ENCODE data around the gene RAC2. TPM values are rescaled to one million over a fixed set of nuclear protein-coding genes. Genes with fewer than 3 reads are reported as not detected.
A peak's percentile ranks its signal among the peaks of the same experiment; 100 is the strongest.

Gene RAC2
- total RNA-seq, 1 donor from 2014 or later, result 111 TPM

DNA sequence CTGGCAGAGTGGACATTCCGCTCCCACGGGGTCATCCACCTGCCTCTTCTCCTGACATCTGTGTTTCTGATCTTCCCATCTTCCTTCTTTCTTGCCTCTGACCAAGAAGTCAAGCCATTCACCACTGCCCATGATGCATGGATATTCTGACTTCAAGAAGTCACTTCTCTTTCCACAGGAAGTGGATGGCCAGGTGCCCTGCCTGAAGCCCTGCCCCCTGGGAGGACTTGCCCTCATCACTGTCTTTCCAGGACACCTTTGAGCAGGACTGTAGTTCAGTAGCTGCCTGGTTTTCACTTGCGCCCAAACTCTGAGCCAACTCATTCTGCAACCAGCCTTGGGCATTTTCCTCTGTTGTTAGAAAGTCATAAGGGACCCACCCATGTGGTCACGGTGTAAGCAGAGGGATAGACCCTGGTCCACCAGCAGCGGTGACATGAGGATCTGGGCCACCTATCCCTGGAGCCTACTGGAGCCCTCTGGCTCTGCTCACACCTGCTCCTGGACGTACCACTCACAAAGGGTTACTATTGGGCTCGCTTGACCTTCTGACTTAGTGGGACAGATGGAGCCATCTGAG is 45.2 kb upstream of the RAC2 start:
- peaks cover 11% of the 10 kb centered on the region for H3K27me3 ChIP-seq (ENCODE audit: low read depth)

DNA sequence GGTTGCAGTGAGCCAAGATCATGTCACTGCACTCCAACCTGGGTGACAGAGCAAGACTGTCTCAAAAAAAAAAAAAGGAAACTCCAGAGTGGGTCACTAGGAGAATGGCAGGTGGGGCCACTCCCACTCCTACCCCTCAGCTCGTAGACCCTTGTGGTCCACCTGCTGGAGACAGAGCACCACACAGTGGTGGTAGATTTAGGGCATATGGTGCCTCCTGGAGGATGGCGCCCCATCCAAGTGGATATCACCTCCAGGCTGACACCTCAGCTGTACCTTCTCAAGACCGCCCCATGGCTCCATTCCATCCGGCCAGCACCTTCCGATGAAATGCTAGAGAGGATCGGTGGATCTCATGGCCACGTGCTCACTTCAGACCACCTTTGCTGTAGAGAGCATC is 44.5 kb upstream of the RAC2 start:
- H3K9me3 ChIP-seq, result no peaks in the 10 kb centered on the region

More for the DNA sequence above, 45.2 kb upstream of the RAC2 start:
- Histone ChIP-seq H3K4me1 (peaks cover 10% of the 10 kb centered on the region), H3K9me3 (no peaks in the 10 kb centered on the region), H3K36me3 (peaks cover 12% of the 10 kb centered on the region), H3K27ac (no peak overlapping the region), H3K4me3 (no peak overlapping the region)
- TF ChIP-seq, protein P1, sequence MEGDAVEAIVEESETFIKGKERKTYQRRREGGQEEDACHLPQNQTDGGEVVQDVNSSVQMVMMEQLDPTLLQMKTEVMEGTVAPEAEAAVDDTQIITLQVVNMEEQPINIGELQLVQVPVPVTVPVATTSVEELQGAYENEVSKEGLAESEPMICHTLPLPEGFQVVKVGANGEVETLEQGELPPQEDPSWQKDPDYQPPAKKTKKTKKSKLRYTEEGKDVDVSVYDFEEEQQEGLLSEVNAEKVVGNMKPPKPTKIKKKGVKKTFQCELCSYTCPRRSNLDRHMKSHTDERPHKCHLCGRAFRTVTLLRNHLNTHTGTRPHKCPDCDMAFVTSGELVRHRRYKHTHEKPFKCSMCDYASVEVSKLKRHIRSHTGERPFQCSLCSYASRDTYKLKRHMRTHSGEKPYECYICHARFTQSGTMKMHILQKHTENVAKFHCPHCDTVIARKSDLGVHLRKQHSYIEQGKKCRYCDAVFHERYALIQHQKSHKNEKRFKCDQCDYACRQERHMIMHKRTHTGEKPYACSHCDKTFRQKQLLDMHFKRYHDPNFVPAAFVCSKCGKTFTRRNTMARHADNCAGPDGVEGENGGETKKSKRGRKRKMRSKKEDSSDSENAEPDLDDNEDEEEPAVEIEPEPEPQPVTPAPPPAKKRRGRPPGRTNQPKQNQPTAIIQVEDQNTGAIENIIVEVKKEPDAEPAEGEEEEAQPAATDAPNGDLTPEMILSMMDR (IDR thresholded peaks at IDR 0.05), result no peak
- DNase-seq (no peak), ATAC-seq (no peak)
- intact Hi-C loops (cut with DNase I), result no loop called here

DNA sequence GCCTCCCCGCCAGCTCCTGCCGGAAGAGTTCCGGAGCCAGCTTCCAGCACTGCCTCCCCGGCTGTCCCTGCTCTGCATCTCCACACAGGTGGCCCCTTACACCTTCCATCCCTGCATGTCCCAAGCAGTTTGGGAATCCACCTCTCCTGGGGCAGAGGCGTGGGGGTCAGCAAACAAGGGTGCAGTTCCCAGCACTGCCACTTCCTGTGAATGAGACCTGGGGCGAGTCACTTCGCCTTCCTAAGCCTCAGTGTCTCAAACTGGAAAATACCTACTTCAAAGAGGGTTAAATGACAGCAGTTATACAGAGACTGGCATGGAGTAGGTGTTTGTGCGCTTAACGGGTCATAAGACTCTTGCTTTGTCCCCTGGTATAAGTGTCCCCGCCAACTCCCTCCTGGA is 43.5 kb upstream of the RAC2 start:
- no peak overlapping the region for H3K4me3 ChIP-seq
- peaks cover 13% of the 10 kb centered on the region for H3K4me1 ChIP-seq
- H3K36me3 ChIP-seq, result peaks cover 6% of the 10 kb centered on the region
- H3K9me3 ChIP-seq, result no peaks in the 10 kb centered on the region
- no peak overlapping the region for H3K27ac ChIP-seq
- peaks cover 9% of the 10 kb centered on the region for H3K27me3 ChIP-seq (ENCODE audit: low read depth)
- ATAC-seq (no peak), DNase-seq (no peak)
- TF ChIP-seq, protein P1 (IDR thresholded peaks at IDR 0.05), result no peak
- intact Hi-C loops (cut with DNase I), result no loop called here

More for the DNA sequence above, 44.5 kb upstream of the RAC2 start:
- DNase-seq (no peak), ATAC-seq (no peak)
- peaks cover 12% of the 10 kb centered on the region for H3K36me3 ChIP-seq
- H3K4me1 ChIP-seq, result peaks cover 13% of the 10 kb centered on the region
- peaks cover 11% of the 10 kb centered on the region for H3K27me3 ChIP-seq (ENCODE audit: low read depth)
- intact Hi-C loops (cut with DNase I), result no loop called here
- TF ChIP-seq, protein P1 (IDR thresholded peaks at IDR 0.05), result no peak
- no peak overlapping the region for H3K27ac ChIP-seq
- no peak overlapping the region for H3K4me3 ChIP-seq

DNA sequence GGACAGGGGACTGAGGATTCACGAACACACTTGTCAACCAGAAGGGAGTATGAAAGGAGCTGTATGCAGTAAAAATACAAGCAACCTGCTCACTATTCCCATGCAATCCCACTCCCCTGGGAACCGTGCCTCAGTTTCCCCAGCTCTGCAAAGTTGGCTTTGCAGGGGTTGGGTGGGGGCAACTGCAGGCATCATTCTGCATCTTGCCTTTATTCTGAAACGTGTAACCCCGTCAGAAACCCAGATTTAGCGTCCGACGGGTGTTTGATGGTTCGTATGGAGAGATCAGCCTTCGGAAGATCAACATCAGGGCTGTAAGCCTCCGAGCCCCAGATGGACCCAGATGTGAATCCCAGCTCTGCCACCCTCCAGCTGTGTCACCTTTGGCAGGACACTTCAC is 41.9 kb upstream of the RAC2 start:
- Histone ChIP-seq H3K4me1 (peaks cover 13% of the 10 kb centered on the region), H3K36me3 (peaks cover 5% of the 10 kb centered on the region), H3K9me3 (no peaks in the 10 kb centered on the region), H3K27me3 (ENCODE audit: low read depth) (peaks cover 9% of the 10 kb centered on the region), H3K27ac (no peak overlapping the region), H3K4me3 (no peak overlapping the region)
- intact Hi-C loops (cut with DNase I), result no loop called here
- TF ChIP-seq, protein P1 (IDR thresholded peaks at IDR 0.05), result no peak
- DNase-seq, result no peak
- ATAC-seq, result no peak

DNA sequence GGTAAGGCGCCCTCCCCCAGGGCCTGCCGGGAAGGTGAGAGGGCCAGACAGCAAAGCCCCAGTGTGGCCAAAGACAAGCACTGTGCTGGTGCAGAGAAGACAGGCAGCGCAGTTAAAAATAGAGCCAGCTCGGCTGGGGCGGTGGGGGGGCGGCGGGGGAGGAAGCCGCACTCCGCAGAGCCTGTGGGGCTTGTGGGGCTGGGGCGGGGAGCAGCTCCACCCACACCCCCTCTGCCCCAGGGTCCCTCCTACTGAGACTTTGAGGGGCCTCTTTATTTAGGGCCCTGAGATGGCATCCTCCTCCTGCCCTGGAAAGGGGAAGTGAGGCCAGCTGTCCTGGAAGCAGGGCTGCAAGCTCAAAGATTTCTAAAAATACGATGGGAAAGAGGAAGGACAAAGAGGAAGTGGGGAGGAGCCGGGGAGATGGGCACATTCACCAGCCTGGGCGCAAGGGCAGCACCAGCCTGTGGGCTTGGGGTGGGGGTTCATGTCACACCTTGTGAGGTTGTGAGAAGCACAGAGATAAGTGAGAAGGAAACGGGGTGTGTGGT is 40.8 kb upstream of the RAC2 start:
- TF ChIP-seq, protein P1 (IDR thresholded peaks at IDR 0.05), result no peak
- Histone ChIP-seq H3K4me3 (peak overlapping the region; percentile 62), H3K27me3 (ENCODE audit: low read depth) (peaks cover 9% of the 10 kb centered on the region), H3K4me1 (peaks cover 13% of the 10 kb centered on the region), H3K36me3 (peaks cover 5% of the 10 kb centered on the region), H3K27ac (peak overlapping the region; percentile 76), H3K9me3 (no peaks in the 10 kb centered on the region)
- peak; percentile 83 for DNase-seq
- peak; percentile 76 to 82 for ATAC-seq
- intact Hi-C loops (cut with DNase I), result no loop called here
